K562 (cell line): ENCODE results near the gene ZNF521. TPM values are rescaled to one million over a fixed set of nuclear protein-coding genes. Genes with fewer than 3 reads are reported as not detected.

ENCODE experiments used
- AFF1 ChIP-seq, 2 experiments: fragments of 450-650 bp; IDR thresholded peaks; 2 replicates each; pipeline ENCODE4 v1.6.1; 2018; ENCODE audit warnings: mild to moderate bottlenecking in 2 of 2, low read depth in 1 of 2; ENCODE audit not compliant: partially characterized antibody in 2 of 2
- CBFA2T3 ChIP-seq: fragments of 450-650 bp; IDR thresholded peaks from 2 replicates; pipeline ENCODE4 v1.6.1; 2017
- KLF1 ChIP-seq: fragments of 450-650 bp; IDR thresholded peaks from 2 replicates; pipeline ENCODE4 v1.6.1; 2016; ENCODE audit warnings: missing genetic modification characterization, missing compliant biosample characterization
- LEF1 ChIP-seq: fragments of 450-650 bp; IDR thresholded peaks from 2 replicates; pipeline ENCODE4 v1.6.1; 2016; ENCODE audit warnings: mild to moderate bottlenecking
- MYNN ChIP-seq, 2 experiments: sonication (generic); formaldehyde crosslinking in 1 of 2; IDR thresholded peaks; 2 replicates each; pipeline versions ENCODE4 v1.5.0 to v1.6.1; 2016 to 2020; ENCODE audit warnings: antibody characterized with exemption in 1 of 2, missing genetic modification reagents in 1 of 2
- NEUROD1 ChIP-seq: fragments of 150-350 bp; IDR thresholded peaks from 2 replicates; pipeline ENCODE4 v1.6.1; 2014; ENCODE audit warnings: borderline replicate concordance, low read length, low read depth; ENCODE audit not compliant: partially characterized antibody
- RAD21 ChIP-seq, 2 experiments: fragments of 250-450 bp in 1 of 2; fragments of 450-650 bp in 1 of 2; sonication (Bioruptor Pico) in 1 of 2; formaldehyde crosslinking in 1 of 2; IDR thresholded peaks in 1 of 2; conservative IDR thresholded peaks in 1 of 2; 2 replicates each; pipeline versions ENCODE4 v1.4.0 to v1.8.0; 2020 to 2022; ENCODE audit warnings: mild to moderate bottlenecking in 2 of 2, moderate library complexity in 1 of 2
- SMAD3 ChIP-seq: fragments of 450-650 bp; formaldehyde crosslinking; conservative IDR thresholded peaks from 2 replicates; pipeline ENCODE4 v1.4.0; 2020; ENCODE audit warnings: mild to moderate bottlenecking
- SMARCA4 ChIP-seq: fragments of 450-650 bp; IDR thresholded peaks from 2 replicates; pipeline ENCODE4 v1.6.1; 2016
- ZBTB33 ChIP-seq: sonication (generic); formaldehyde crosslinking; IDR thresholded peaks from 2 replicates; pipeline ENCODE4 v1.8.1; 2023; ENCODE audit warnings: mild to moderate bottlenecking, missing genetic modification reagents
- ZEB2 ChIP-seq: fragments of 450-650 bp; IDR thresholded peaks from 2 replicates; pipeline ENCODE4 v1.6.1; 2016
- ZHX1 ChIP-seq: fragments of 150-350 bp; conservative IDR thresholded peaks from 2 replicates; pipeline ENCODE4 v1.6.1; 2014; ENCODE audit warnings: low read length
- ZKSCAN8 ChIP-seq: fragments of 200-800 bp; sonication (Bioruptor generic); IDR thresholded peaks from 2 replicates; pipeline ENCODE4 v1.6.1; 2016; ENCODE audit warnings: missing genetic modification characterization, missing compliant biosample characterization
- ZNF354B ChIP-seq: fragments of 250-450 bp; sonication (Bioruptor Pico); IDR thresholded peaks from 2 replicates; pipeline ENCODE4 v1.4.0; 2020
- ZNF766 ChIP-seq: fragments of 200-800 bp; sonication (Bioruptor generic); conservative IDR thresholded peaks from 2 replicates; pipeline ENCODE4 v1.6.1; 2016; ENCODE audit warnings: missing genetic modification characterization, missing compliant biosample characterization
- polyA plus RNA-seq, 8 experiments: library from polyadenylated mRNA; depleted of rRNA in 4 of 8; stranded (reverse) in 5 of 8; unstranded in 3 of 8; fragments of >200 nt; fragmentation: Nextera tagmentation in 2 of 8; fragmentation: Illumina TruSeq in 1 of 8; extraction: Ambion mirVana in 2 of 8; extraction: Trizol in 1 of 8; gene quantifications; 2 replicates each; pipeline versions ENCODE4 v1.2.1 to v1.2.3, GENCODE V29; 2011 to 2014; ENCODE audit warnings: inconsistent platforms in 1 of 8, missing spikeins in 1 of 8
- total RNA-seq, 7 experiments: library from RNA; depleted of rRNA in 6 of 7; stranded (reverse); fragments of >200 nt in 6 of 7; fragmentation: Illumina TruSeq in 2 of 7; extraction: Trizol in 2 of 7; gene quantifications; 2 replicates each; pipeline versions ENCODE4 v1.2.1 to v1.2.3, GENCODE V29; 2011 to 2021; ENCODE audit warnings: low replicate concordance in 1 of 7

The ZNF521 gene
- total and polyA plus RNA-seq, 9 of the 15 experiments (the other 6 are each of a cell fraction or from before 2014, with no cell fraction given), result 1.2 to 5.8 (median 1.6) TPM

- no peak for TF ChIP-seq ZHX1
- no peak for TF ChIP-seq ZKSCAN8 (CRISPR knock-in tag)
- peak; percentile 68; the same call in 1 of the 2 replicates for TF ChIP-seq MYNN (IDR thresholded peaks at IDR 0.05)
- no peak for TF ChIP-seq MYNN (CRISPR knock-in tag; IDR thresholded peaks at IDR 0.05)
- peak; percentile 92 for TF ChIP-seq CBFA2T3
- peak; percentile 43; the same call in 1 of the 2 replicates for TF ChIP-seq ZNF766 (CRISPR knock-in tag)
- peak; percentile 92 for TF ChIP-seq SMARCA4
- no peak for TF ChIP-seq AFF1 (IDR thresholded peaks at IDR 0.05; ENCODE audit: low read depth in 1 of 2, partially characterized antibody in 2 of 2)
- TF ChIP-seq RAD21 (CRISPR knock-in tag; conservative IDR thresholded peaks at IDR 0.05 in 1 of 2, IDR thresholded peaks at IDR 0.05 in 1 of 2), result peak in 1 of 2 experiments; percentile 17; a peak in 1 of 4 replicates
- TF ChIP-seq ZEB2, result peak; percentile 95
- TF ChIP-seq KLF1, result no peak
- TF ChIP-seq SMAD3 (CRISPR knock-in tag), result no peak
- TF ChIP-seq NEUROD1, result peak; percentile 19
- no peak for TF ChIP-seq ZNF354B (CRISPR knock-in tag)
- no peak for TF ChIP-seq ZBTB33 (CRISPR knock-in tag)
- peak; percentile 52; the same call in 1 of the 2 replicates for TF ChIP-seq LEF1
- TF ChIP-seq, all 486 proteins: peak for 89
These were observed 128.8 kb downstream of the ZNF521 start (continued) for GRCh38 chr18:25223211-25223610.
